GM12878 (cell line): Measurements from ENCODE around the gene PRR35. TPM values are rescaled to one million over a fixed set of nuclear protein-coding genes. Genes with fewer than 3 reads are reported as not detected.

Source experiments
- ATAC-seq: fragments of 200-7000 bp; cut with Tn5 transposase; 3 replicates; pipeline ENCODE4 v1.9.1; 2020; ENCODE audit warnings: mild to moderate bottlenecking, moderate library complexity
- BruUV-seq: library from RNA; stranded (reverse); fragments of 400-500 nt; replicated peaks from 2 replicates; lab custom pipeline; 2021; lab: Mats Ljungman, UMichigan
- CTCF ChIA-PET: fragments of 300-600 bp; sonication (Branson Sonifier 250); formaldehyde crosslinking; extraction: SDS; loops from one replicate; lab custom pipeline; 2021; ENCODE audit warnings: inconsistent platforms; lab: Yijun Ruan, JAX
- POLR2A ChIA-PET: fragments of 350-600 bp; formaldehyde crosslinking; extraction: SDS; loops from one replicate; lab custom pipeline; 2021; ENCODE audit warnings: inconsistent platforms; lab: Charles Lee
- RAD21 ChIA-PET: fragments of 300-600 bp; sonication (Branson Sonifier 250); formaldehyde crosslinking; loops from one replicate; lab custom pipeline; 2023; ENCODE audit warnings: antibody characterized with exemption; ENCODE audit not compliant: unreplicated experiment; lab: Charles Lee
- SMC1A ChIA-PET: fragments of 300-600 bp; sonication (Branson Sonifier 250); formaldehyde crosslinking; loops from one replicate; lab custom pipeline; 2023; ENCODE audit not compliant: unreplicated experiment, uncharacterized antibody; lab: Charles Lee
- DNase-seq: peaks from one replicate; pipeline ENCODE4 v3.0.0-alpha.2; 2011; ENCODE audit warnings: low read depth, low spot score
- FAIRE-seq: peaks from 3 replicates; lab custom pipeline; 2011; peaks lifted over from hg19 to GRCh38; lab: Jason Lieb, UNC
- H2AFZ ChIP-seq: 2 replicates; pipeline ENCODE4 v1.6.0; 2011; ENCODE audit warnings: low read depth, low read length, control low read depth; ENCODE audit not compliant: control insufficient read depth
- H3K27ac ChIP-seq: 2 replicates; pipeline ENCODE4 v1.5.1; 2011; ENCODE audit warnings: control low read depth; ENCODE audit not compliant: control insufficient read depth, insufficient read depth
- H3K27me3 ChIP-seq, 2 experiments: replicated peaks in 1 of 2; 2 replicates each; pipeline versions ENCODE4 v1.6.0 to v1.6.1; 2011; ENCODE audit warnings: low read length in 1 of 2; ENCODE audit not compliant: control insufficient read depth in 2 of 2, insufficient read depth in 2 of 2
- H3K36me3 ChIP-seq, 2 experiments: 2 replicates each; pipeline ENCODE4 v1.5.1; 2011; ENCODE audit warnings: low read length in 1 of 2; ENCODE audit not compliant: control insufficient read depth in 2 of 2, insufficient read depth in 2 of 2
- H3K4me1 ChIP-seq: 2 replicates; pipeline ENCODE4 v1.6.1; 2011; ENCODE audit warnings: mild to moderate bottlenecking, low read length, moderate library complexity, mixed read lengths; ENCODE audit not compliant: control insufficient read depth, insufficient read depth
- H3K4me2 ChIP-seq: 2 replicates; pipeline ENCODE4 v1.6.0; 2011; ENCODE audit warnings: control low read depth; ENCODE audit not compliant: control insufficient read depth, insufficient read depth
- H3K4me3 ChIP-seq: fragments of 200-600 bp; sonication (generic); 2 replicates; pipeline ENCODE4 v1.5.1; 2016
- H3K79me2 ChIP-seq: 2 replicates; pipeline ENCODE4 v1.6.0; 2011; ENCODE audit warnings: low read length; ENCODE audit not compliant: control insufficient read depth, insufficient read depth
- H3K9ac ChIP-seq: 2 replicates; pipeline ENCODE4 v1.8.0; 2011; ENCODE audit warnings: low read length, control low read depth, mixed read lengths; ENCODE audit not compliant: control insufficient read depth, insufficient read depth
- H3K9me3 ChIP-seq: replicated peaks from 3 replicates; pipeline ENCODE4 v1.5.1; 2011; ENCODE audit warnings: mild to moderate bottlenecking, low read length; ENCODE audit not compliant: control insufficient read depth, insufficient read depth
- H4K20me1 ChIP-seq: 2 replicates; pipeline ENCODE4 v1.6.0; 2011; ENCODE audit not compliant: control insufficient read depth, insufficient read depth
- DPF2 ChIP-seq: fragments of 450-650 bp; IDR thresholded peaks from 2 replicates; pipeline ENCODE4 v1.6.1; 2017; ENCODE audit warnings: mild to moderate bottlenecking
- EED ChIP-seq: sonication (generic); IDR thresholded peaks from 2 replicates; pipeline ENCODE4 v1.6.1; 2016; ENCODE audit warnings: antibody characterized with exemption, low read depth
- EP300 ChIP-seq, 2 experiments: fragments of 150-350 bp in 1 of 2; IDR thresholded peaks; 2 replicates each; pipeline ENCODE4 v1.6.1; 2011 to 2012; ENCODE audit warnings: low read depth in 2 of 2, low read length in 2 of 2, borderline replicate concordance in 1 of 2, improper control_type of control experiment in 1 of 2, inconsistent platforms in 1 of 2; ENCODE audit not compliant: control insufficient read depth in 1 of 2
- NR2C2 ChIP-seq: IDR thresholded peaks from 2 replicates; pipeline ENCODE4 v1.6.1; 2011; ENCODE audit warnings: borderline replicate concordance, low read depth; ENCODE audit not compliant: control insufficient read depth, insufficient read length
- PML ChIP-seq: IDR thresholded peaks from 2 replicates; pipeline ENCODE4 v1.6.1; 2012; ENCODE audit warnings: low read length, inconsistent platforms
- RUNX3 ChIP-seq: IDR thresholded peaks from 2 replicates; pipeline ENCODE4 v1.6.1; 2012; ENCODE audit warnings: low read length, inconsistent platforms
- SMAD1 ChIP-seq: fragments of 450-650 bp; IDR thresholded peaks from 2 replicates; pipeline ENCODE4 v1.6.1; 2018; ENCODE audit warnings: mild to moderate bottlenecking, low read depth; ENCODE audit not compliant: partially characterized antibody
- SMARCA5 ChIP-seq: fragments of 450-650 bp; IDR thresholded peaks from 2 replicates; pipeline ENCODE4 v1.6.1; 2017; ENCODE audit warnings: mild to moderate bottlenecking
- TCF3 ChIP-seq: IDR thresholded peaks from 2 replicates; pipeline ENCODE4 v1.6.1; 2012; ENCODE audit warnings: low read depth, mild to moderate bottlenecking, low read length, borderline replicate concordance; ENCODE audit not compliant: insufficient read depth
- WGBS: methylation state at CpG from one replicate; pipeline ENCODE4 v1.1.6; 2016; ENCODE audit warnings: low lambda C conversion rate; ENCODE audit not compliant: insufficient replicate concordance, insufficient coverage; ENCODE audit errors: missing lambda C conversion rate; 5-methylcytosine and 5-hydroxymethylcytosine counted together
- in situ Hi-C: fragments of 300-500 bp; cut with MboI; formaldehyde crosslinking; loops from 9 replicates; pipeline ENCODE4 v1.14.3; 2018; ENCODE audit warnings: mixed read lengths
- intact Hi-C: fragments of 100-400 bp; cut with micrococcal nuclease; formaldehyde crosslinking; loops from one replicate; pipeline ENCODE4 v1.14.2; 2022; ENCODE audit not compliant: unreplicated experiment
- polyA plus RNA-seq, 11 experiments: library from polyadenylated mRNA; depleted of rRNA in 4 of 11; unstranded in 6 of 11; stranded (reverse) in 5 of 11; fragments of >200 nt; fragmentation: Nextera tagmentation in 4 of 11; fragmentation: Illumina TruSeq in 1 of 11; extraction: Ambion mirVana in 4 of 11; extraction: Trizol in 1 of 11; gene quantifications; 1 replicate in 1 of 11; 2 replicates in 10 of 11; pipeline versions ENCODE4 v1.2.1 to v1.2.3, GENCODE V29; 2011 to 2016; ENCODE audit warnings: inconsistent platforms in 2 of 11, missing spikeins in 2 of 11, low read depth in 1 of 11
- total RNA-seq, 4 experiments: library from RNA; depleted of rRNA in 3 of 4; stranded (reverse); fragments of >200 nt in 3 of 4; fragmentation: Illumina TruSeq in 1 of 4; extraction: Trizol in 1 of 4; gene quantifications; 2 replicates each; pipeline versions ENCODE4 v1.2.1 to v1.2.3, GENCODE V29; 2013 to 2021
- TF ChIP-seq, protein P1 (sequence below): fragments of 450-650 bp; formaldehyde crosslinking; IDR thresholded peaks from 2 replicates; pipeline ENCODE4 v1.4.0; 2022; ENCODE audit warnings: mild to moderate bottlenecking, moderate library complexity
- TF ChIP-seq, protein P2 (sequence below): IDR thresholded peaks from 2 replicates; pipeline ENCODE4 v1.6.1; 2012; ENCODE audit warnings: low read length, inconsistent platforms

Gene PRR35
- total and polyA plus RNA-seq, 10 of the 15 experiments (the other 5 are each of a cell fraction or from before 2014, with no cell fraction given): not detected

DNA sequence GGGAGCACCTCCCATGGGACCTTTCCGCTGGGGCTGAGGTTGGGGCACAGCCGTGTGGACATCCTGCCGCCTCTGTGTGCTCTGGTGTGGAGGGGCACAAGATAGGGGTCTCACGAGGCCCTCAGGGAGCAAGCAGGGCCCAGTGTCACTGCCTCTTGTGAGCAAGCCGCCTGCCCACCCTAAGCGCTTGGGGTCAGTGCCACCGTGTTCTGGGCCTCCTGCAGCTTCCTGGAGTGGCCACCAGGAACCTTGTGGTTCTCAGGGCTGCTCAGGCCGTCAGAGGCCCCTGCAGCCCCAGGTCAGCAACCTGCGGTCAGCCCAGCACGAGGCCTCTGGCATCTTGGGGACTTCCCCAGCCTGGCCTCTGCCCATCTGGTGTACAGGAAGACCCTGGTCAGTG lies 46.2 kb upstream of the PRR35 start:
- no peak overlapping the region for H2AFZ ChIP-seq
- H3K9me3 ChIP-seq: no peaks in the 10 kb centered on the region
- H3K27me3 ChIP-seq: no peaks in the 10 kb centered on the region
- 83% methylated on average over 10 of the region's 10 CpGs for WGBS
- ChIA-PET RAD21 (no interaction called here), CTCF (no interaction called here), SMC1A (no interaction called here), POLR2A (no interaction called here)
- H3K4me2 ChIP-seq: no peak overlapping the region
- no peak overlapping the region for H3K27ac ChIP-seq
- no peak overlapping the region for H3K4me3 ChIP-seq
- H3K36me3 ChIP-seq: no peaks in the 10 kb centered on the region
- in situ Hi-C loops: no loop called here
- DNase-seq: no peak
- no peak for FAIRE-seq
- TF ChIP-seq TCF3: no peak
- no peak for TF ChIP-seq DPF2
- TF ChIP-seq, protein P1, sequence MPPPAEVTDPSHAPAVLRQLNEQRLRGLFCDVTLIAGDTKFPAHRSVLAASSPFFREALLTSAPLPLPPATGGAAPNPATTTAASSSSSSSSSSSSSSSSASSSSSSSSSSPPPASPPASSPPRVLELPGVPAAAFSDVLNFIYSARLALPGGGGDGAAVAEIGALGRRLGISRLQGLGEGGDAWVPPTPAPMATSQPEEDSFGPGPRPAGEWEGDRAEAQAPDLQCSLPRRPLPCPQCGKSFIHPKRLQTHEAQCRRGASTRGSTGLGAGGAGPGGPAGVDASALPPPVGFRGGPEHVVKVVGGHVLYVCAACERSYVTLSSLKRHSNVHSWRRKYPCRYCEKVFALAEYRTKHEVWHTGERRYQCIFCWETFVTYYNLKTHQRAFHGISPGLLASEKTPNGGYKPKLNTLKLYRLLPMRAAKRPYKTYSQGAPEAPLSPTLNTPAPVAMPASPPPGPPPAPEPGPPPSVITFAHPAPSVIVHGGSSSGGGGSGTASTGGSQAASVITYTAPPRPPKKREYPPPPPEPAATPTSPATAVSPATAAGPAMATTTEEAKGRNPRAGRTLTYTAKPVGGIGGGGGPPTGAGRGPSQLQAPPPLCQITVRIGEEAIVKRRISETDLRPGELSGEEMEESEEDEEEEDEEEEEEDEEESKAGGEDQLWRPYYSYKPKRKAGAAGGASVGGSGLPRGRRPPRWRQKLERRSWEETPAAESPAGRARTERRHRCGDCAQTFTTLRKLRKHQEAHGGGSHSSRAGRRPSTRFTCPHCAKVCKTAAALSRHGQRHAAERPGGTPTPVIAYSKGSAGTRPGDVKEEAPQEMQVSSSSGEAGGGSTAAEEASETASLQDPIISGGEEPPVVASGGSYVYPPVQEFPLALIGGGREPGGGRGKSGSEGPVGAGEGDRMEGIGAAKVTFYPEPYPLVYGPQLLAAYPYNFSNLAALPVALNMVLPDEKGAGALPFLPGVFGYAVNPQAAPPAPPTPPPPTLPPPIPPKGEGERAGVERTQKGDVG (CRISPR knock-in tag): no peak
- TF ChIP-seq SMARCA5: no peak
- TF ChIP-seq, protein P2, sequence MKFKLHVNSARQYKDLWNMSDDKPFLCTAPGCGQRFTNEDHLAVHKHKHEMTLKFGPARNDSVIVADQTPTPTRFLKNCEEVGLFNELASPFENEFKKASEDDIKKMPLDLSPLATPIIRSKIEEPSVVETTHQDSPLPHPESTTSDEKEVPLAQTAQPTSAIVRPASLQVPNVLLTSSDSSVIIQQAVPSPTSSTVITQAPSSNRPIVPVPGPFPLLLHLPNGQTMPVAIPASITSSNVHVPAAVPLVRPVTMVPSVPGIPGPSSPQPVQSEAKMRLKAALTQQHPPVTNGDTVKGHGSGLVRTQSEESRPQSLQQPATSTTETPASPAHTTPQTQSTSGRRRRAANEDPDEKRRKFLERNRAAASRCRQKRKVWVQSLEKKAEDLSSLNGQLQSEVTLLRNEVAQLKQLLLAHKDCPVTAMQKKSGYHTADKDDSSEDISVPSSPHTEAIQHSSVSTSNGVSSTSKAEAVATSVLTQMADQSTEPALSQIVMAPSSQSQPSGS: no peak
- TF ChIP-seq SMAD1: no peak
- no peak for TF ChIP-seq PML
- no peak for TF ChIP-seq EED
- no peak for TF ChIP-seq RUNX3
- no peak for TF ChIP-seq EP300 (IDR thresholded peaks at IDR 0.05; ENCODE audit: borderline replicate concordance in 1 of 2, control insufficient read depth in 1 of 2, low read depth in 2 of 2, low read length in 2 of 2)
- no peak for TF ChIP-seq NR2C2
- H3K4me1 ChIP-seq: no peaks in the 10 kb centered on the region
- no peaks in the 10 kb centered on the region for H4K20me1 ChIP-seq
- intact Hi-C loops: no loop called here
- H3K9ac ChIP-seq: no peak overlapping the region
- H3K79me2 ChIP-seq: no peaks in the 10 kb centered on the region
- no peak for ATAC-seq
- no TSS peak for BruUV-seq
